Common myeloid progenitor, CD34-positive (primary cell): ENCODE data around the gene H3-3A.

Source experiments
- CTCF ChIA-PET: fragments of 350-600 bp; sonication (Branson Sonifier 250); formaldehyde crosslinking; loops from one replicate; lab custom pipeline; 2021; ENCODE audit warnings: antibody characterized with exemption; lab: Charles Lee
- POLR2A ChIA-PET: fragments of 350-600 bp; sonication (Branson Sonifier 250); formaldehyde crosslinking; loops from one replicate; lab custom pipeline; 2021; ENCODE audit warnings: antibody characterized with exemption; lab: Charles Lee
- DNase-seq, 3 donors: peaks; one replicate each; pipeline versions ENCODE4 v3.0.0 to v3.0.0-alpha.2; 2013
- H3K27ac ChIP-seq, 2 experiments: 1 replicate in 1 of 2; 2 replicates in 1 of 2; pipeline ENCODE4 v1.7.0; 2013; ENCODE audit warnings: inconsistent platforms in 2 of 2, low read length in 2 of 2, mild to moderate bottlenecking in 2 of 2, low read depth in 1 of 2, moderate library complexity in 1 of 2; ENCODE audit not compliant: severe bottlenecking in 2 of 2, insufficient read depth in 1 of 2, poor library complexity in 1 of 2
- H3K27me3 ChIP-seq, 5 experiments: replicated peaks in 2 of 5; 1 replicate in 3 of 5; 2 replicates in 2 of 5; pipeline versions ENCODE4 v1.6.1 to v1.7.0; 2013; ENCODE audit warnings: low read length in 4 of 5, mild to moderate bottlenecking in 2 of 5, moderate library complexity in 2 of 5, inconsistent platforms in 1 of 5; ENCODE audit not compliant: insufficient read depth in 5 of 5, control insufficient read depth in 4 of 5
- H3K36me3 ChIP-seq, 4 experiments: 1 replicate in 2 of 4; 2 replicates in 2 of 4; pipeline versions ENCODE4 v1.6.1 to v1.7.0; 2013; ENCODE audit warnings: low read length in 3 of 4, control low read depth in 1 of 4, mild to moderate bottlenecking in 1 of 4; ENCODE audit not compliant: control insufficient read depth in 4 of 4, insufficient read depth in 4 of 4
- H3K4me1 ChIP-seq, 4 experiments: 1 replicate in 3 of 4; 2 replicates in 1 of 4; pipeline versions ENCODE4 v1.6.1 to v1.7.1; 2013; ENCODE audit warnings: low read length in 3 of 4, mild to moderate bottlenecking in 3 of 4, control low read depth in 1 of 4, inconsistent platforms in 1 of 4, moderate library complexity in 1 of 4; ENCODE audit not compliant: control insufficient read depth in 4 of 4, insufficient read depth in 4 of 4; ENCODE audit errors: control extremely low read depth in 1 of 4
- H3K4me3 ChIP-seq, 7 experiments: 1 replicate in 4 of 7; 2 replicates in 3 of 7; pipeline versions ENCODE4 v1.5.1 to v1.7.0; 2013; ENCODE audit warnings: mild to moderate bottlenecking in 7 of 7, low read length in 6 of 7, moderate library complexity in 6 of 7, inconsistent platforms in 2 of 7, low read depth in 2 of 7, control low read depth in 1 of 7; ENCODE audit not compliant: insufficient read depth in 4 of 7, control insufficient read depth in 1 of 7; ENCODE audit errors: extremely low read depth in 1 of 7
- H3K9me3 ChIP-seq, 5 experiments: 1 replicate in 4 of 5; 2 replicates in 1 of 5; pipeline versions ENCODE4 v1.6.1 to v1.7.1; 2013; ENCODE audit warnings: low read length in 4 of 5, mild to moderate bottlenecking in 2 of 5, inconsistent platforms in 1 of 5, low read depth in 1 of 5, moderate library complexity in 1 of 5; ENCODE audit not compliant: control insufficient read depth in 4 of 5, insufficient read depth in 2 of 5; ENCODE audit errors: control extremely low read depth in 1 of 5
- WGBS: methylation state at CpG from one replicate; pipeline ENCODE4 v1.1.5; 2013; ENCODE audit not compliant: insufficient coverage; 5-methylcytosine and 5-hydroxymethylcytosine counted together

The H3-3A gene

DNA sequence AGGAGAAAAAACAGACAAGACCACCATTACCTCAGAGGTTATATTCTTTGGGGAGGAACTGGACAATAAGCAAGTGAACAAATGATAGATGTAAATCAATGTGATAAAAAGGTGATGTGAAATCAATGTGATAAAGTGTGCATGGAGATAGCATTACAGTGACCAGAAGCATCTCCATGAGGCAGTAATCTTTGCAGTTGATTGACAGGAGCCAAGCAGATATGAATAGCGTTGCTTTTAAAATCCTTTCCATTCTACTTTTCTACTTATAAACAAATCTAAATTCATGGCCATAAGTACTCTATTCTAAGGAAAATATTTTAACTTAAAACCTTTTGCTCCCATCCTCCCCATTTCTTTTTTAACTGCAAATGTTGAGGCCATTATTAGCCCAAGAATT is 2.8 kb upstream of the H3-3A start:
- ChIA-PET POLR2A (interaction anchor here (4.3 kb wide), 1 partner anchor 57 kb away, joined by 76 read pairs; the partner anchor contains the start of gene SDE2), CTCF (interaction anchor here (1.5 to 2.2 kb wide), 2 partner anchors 26 to 60 kb away, joined by 4 to 7 read pairs; partner anchors contain the start of gene SDE2)
- 92% methylated on average over 1 of the region's 1 CpG for WGBS
- no peak for DNase-seq
- Histone ChIP-seq H3K9me3 (no peaks in the 10 kb centered on the region), H3K27ac (no peak overlapping the region), H3K4me3 (no peak overlapping the region), H3K36me3 (peaks cover 0 to 15% (median 7%) of the 10 kb centered on the region in 4 experiments), H3K4me1 (peaks cover 18 to 23% (median 20%) of the 10 kb centered on the region in 4 experiments), H3K27me3 (no peaks in the 10 kb centered on the region)

DNA sequence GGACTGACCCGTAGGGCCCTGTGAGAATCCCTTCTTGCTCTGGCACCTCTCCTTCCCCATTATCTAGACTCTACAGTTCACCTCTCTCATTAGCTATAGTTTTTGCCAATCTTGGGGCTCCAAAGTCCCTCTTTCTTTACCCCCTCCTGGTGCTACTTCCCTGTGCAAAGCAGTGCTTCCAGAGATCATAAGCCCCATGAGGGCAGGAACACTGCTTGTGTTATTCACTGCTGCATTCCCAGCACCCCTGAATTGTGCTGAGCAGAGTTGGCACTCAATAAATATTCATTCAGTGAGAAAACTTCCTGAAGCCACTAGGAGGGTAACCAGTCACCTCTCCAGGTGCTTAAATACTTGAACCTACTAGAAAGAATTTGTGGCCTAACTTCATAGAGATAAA is 2.1 kb upstream of the H3-3A start:
- WGBS: 100% methylated on average over 1 of the region's 1 CpG
- POLR2A ChIA-PET: interaction anchor here (1.2 to 4.3 kb wide), 3 partner anchors 26 to 58 kb away, joined by 5 to 76 read pairs (median 22); partner anchors contain the start of gene SDE2
- no peak for DNase-seq
- H3K36me3 ChIP-seq: peaks cover 0 to 13% (median 9%) of the 10 kb centered on the region in 4 experiments
- H3K9me3 ChIP-seq: no peaks in the 10 kb centered on the region
- CTCF ChIA-PET: interaction anchor here (0.7 to 2.2 kb wide), 4 partner anchors 8 to 61 kb away, joined by 3 to 7 read pairs (median 4); partner anchors contain the start of gene SDE2
- H3K4me1 ChIP-seq: peaks cover 20 to 27% (median 24%) of the 10 kb centered on the region in 4 experiments
- H3K4me3 ChIP-seq: peak overlapping the region in 3 of 7 experiments; percentile 24 to 85 (median 72)
- peak overlapping the region; percentile 51 to 95 for H3K27ac ChIP-seq
- H3K27me3 ChIP-seq: no peaks in the 10 kb centered on the region

GRCh38 chr1:226061068-226061840 is 1.3 kb upstream of the H3-3A start:
- peak in 1 of 3 donors; percentile 24 for DNase-seq
- Histone ChIP-seq H3K36me3 (peaks cover 2 to 20% (median 13%) of the 10 kb centered on the region in 4 experiments), H3K4me1 (peaks cover 28 to 35% (median 32%) of the 10 kb centered on the region in 4 experiments), H3K9me3 (no peaks in the 10 kb centered on the region), H3K4me3 (peak overlapping the region; percentile 66 to 90 (median 83)), H3K27ac (peak overlapping the region; percentile 90 to 95), H3K27me3 (no peaks in the 10 kb centered on the region)
- WGBS: 6% methylated on average over 19 of the region's 21 CpGs
- ChIA-PET CTCF (interaction anchor here (0.7 to 3.1 kb wide), 9 partner anchors 9 to 64 kb away, joined by 3 to 10 read pairs (median 3); partner anchors contain the start of gene SDE2), POLR2A (interaction anchor here (1.2 to 4.3 kb wide), 5 partner anchors 27 to 74 kb away, joined by 4 to 76 read pairs (median 6); partner anchors contain the start of gene SDE2)

- Histone ChIP-seq H3K4me3 (peak overlapping the region; percentile 66 to 90 (median 83)), H3K27me3 (no peaks in the 10 kb centered on the region), H3K36me3 (peaks cover 8 to 27% (median 17%) of the 10 kb centered on the region in 4 experiments), H3K9me3 (no peaks in the 10 kb centered on the region), H3K4me1 (peaks cover 31 to 42% (median 36%) of the 10 kb centered on the region in 4 experiments), H3K27ac (peak overlapping the region; percentile 90 to 95)
- WGBS: 0% methylated on average over 61 of the region's 100 CpGs
- CTCF ChIA-PET: interaction anchor here (1.0 to 3.1 kb wide), 10 partner anchors 13 to 64 kb away, joined by 3 to 11 read pairs (median 4); partner anchors contain the start of gene SDE2
- peak in 2 of 3 donors; percentile 46 to 60 for DNase-seq
- POLR2A ChIA-PET: interaction anchor here (0.7 to 4.3 kb wide), 13 partner anchors 28 to 121 kb away, joined by 3 to 76 read pairs (median 4); partner anchors contain the start of gene SDE2
Observed at GRCh38 chr1:226061841-226062557, 517 bp upstream of the H3-3A start.

DNA sequence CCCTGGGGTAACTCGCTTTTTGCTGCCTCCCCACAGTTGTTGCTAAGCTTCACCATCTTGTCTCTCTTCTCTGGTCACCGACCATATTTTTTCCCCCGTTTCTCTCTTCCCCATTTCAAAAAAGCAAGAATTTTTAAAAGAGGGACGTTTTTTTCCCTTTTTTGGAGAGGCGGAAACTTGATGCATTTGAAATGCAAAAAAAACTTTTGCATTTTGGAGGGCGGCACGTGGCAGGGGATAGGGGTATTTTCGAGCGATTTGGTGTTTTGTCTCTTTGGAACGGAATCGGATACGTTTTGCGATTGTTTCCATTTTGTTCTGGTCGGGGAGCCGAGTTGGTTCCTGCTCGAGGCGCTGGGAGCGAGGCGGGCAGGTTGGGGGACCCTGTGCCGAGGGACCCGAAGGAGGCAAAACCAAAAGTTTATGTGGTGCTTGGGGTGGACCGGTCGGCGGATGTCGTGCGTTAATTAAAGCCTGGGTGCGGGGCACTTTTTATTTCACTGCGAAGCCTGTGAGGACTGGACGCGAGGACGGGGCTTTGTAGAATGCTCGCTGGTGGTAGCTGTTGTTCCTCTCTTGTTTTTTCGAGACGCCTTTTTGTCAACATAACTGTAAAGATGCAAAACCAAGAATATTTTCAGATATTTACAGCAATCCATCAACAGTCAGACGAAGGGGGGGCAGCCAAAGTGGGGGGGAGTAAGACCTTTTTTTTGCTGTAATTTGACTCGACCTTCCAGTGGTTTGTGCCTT is 884 bp downstream of the H3-3A start:
- H3K27me3 ChIP-seq: no peaks in the 10 kb centered on the region
- POLR2A ChIA-PET: interaction anchor here (0.7 to 4.3 kb wide), 7 partner anchors 15 to 79 kb away, joined by 3 to 76 read pairs (median 3); partner anchors contain the start of gene SDE2
- CTCF ChIA-PET: interaction anchor here (1.0 to 3.1 kb wide), 8 partner anchors 9 to 76 kb away, joined by 3 to 10 read pairs (median 4); no protein-coding TSS in a partner anchor
- peak overlapping the region; percentile 94 to 98 for H3K27ac ChIP-seq
- peak in 1 of 3 donors; percentile 39 for DNase-seq
- H3K4me1 ChIP-seq: peaks cover 32 to 52% (median 36%) of the 10 kb centered on the region in 4 experiments
- peaks cover 12 to 37% (median 28%) of the 10 kb centered on the region in 4 experiments for H3K36me3 ChIP-seq
- H3K9me3 ChIP-seq: no peaks in the 10 kb centered on the region
- peak overlapping the region; percentile 85 to 100 (median 95) for H3K4me3 ChIP-seq
- WGBS: 0% methylated on average over 24 of the region's 36 CpGs
